Esophagus muscularis mucosa (tissue), 4 donors: ENCODE results near the gene FTL.

Experiments
- CTCF ChIP-seq, 3 experiments: fragments of 200-600 bp in 2 of 3; fragments of 450-650 bp in 1 of 3; sonication (generic) in 2 of 3; IDR thresholded peaks; one replicate each; pipeline ENCODE4 v1.5.1; 2017 to 2019; ENCODE audit warnings: antibody characterized with exemption in 3 of 3, mild to moderate bottlenecking in 2 of 3, moderate library complexity in 1 of 3
- EP300 ChIP-seq: sonication (generic); formaldehyde crosslinking; IDR thresholded peaks from one replicate; pipeline ENCODE4 v1.6.1; 2017; ENCODE audit warnings: antibody characterized with exemption
- POLR2A ChIP-seq: fragments of 450-650 bp; IDR thresholded peaks from one replicate; pipeline ENCODE4 v1.6.1; 2017; ENCODE audit warnings: antibody characterized with exemption, moderate library complexity, mild to moderate bottlenecking, low read depth

DNA sequence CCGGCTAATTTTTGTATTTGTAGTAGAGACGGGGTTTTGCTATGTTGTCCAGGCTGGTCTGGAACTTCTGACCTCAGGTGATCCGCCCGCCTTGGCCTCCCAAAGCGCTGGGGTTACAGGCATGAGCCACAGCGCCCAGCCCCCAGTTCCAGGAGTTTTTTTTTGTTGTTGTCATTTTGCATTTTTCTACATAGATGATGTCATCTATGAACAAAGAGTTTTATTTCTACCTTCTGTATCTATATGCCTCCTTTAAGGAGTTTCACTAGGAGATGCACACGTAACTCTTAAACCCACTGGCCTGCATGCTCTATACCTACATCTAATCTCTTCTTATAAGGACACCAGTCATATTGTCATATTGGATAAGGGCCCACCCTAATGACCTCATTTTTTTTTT is 26.9 kb upstream of the FTL start:
- TF ChIP-seq POLR2A (no peak), EP300 (no peak), CTCF (IDR thresholded peaks at IDR 0.05) (no peak)
